GM19043 (cell line): ENCODE measurements around the gene OR2B2.
"Not testable (repeated sequence)": the region's sequence is repeated elsewhere in the genome, so short reads cannot be mapped to it uniquely, and the experiment has no call there.

Source experiments
- ATAC-seq: cut with Tn5 transposase; IDR thresholded peaks from one replicate; pipeline ENCODE4 v1.9.1; 2021; ENCODE audit warnings: low read depth; ENCODE audit not compliant: unreplicated experiment

The OR2B2 gene

DNA sequence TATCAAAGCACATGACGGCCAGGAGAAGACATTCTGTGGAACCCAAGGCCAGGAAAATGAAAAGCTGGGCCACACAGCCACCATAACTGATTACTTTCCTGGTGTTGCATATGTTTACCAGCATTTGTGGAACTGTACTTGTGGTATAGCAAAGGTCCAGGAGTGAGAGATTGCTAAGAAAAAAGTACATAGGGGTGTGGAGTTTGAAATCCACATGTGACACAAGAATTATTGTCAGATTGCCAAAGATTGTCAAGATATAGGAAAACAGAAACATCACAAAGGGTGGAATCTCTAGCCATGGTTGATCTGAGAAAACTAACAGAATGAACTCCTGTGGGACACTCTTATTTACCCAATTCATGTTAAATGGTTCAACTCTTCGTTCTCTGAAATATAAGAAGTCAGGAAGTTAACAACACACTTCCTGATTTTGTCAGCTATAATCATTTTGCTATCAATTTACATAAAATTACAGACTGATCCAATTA lies at the start of gene OR2B2:
TSS of gene OR2B2 (minus strand) at position 441 of the 491 bp plus-strand sequence. CDS start at position 364, 77 bp downstream.
- ATAC-seq, result no peak

DNA sequence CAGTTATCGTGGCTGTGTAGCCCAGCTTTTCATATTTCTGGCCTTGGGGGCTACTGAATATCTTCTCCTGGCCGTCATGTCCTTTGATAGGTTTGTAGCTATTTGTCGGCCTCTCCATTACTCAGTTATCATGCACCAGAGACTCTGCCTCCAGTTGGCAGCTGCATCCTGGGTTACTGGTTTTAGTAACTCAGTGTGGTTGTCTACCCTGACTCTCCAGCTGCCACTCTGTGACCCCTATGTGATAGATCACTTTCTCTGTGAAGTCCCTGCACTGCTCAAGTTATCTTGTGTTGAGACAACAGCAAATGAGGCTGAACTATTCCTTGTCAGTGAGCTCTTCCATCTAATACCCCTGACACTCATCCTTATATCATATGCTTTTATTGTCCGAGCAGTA lies 45.3 kb upstream of the OR2B2 start:
- ATAC-seq, result no peak

DNA sequence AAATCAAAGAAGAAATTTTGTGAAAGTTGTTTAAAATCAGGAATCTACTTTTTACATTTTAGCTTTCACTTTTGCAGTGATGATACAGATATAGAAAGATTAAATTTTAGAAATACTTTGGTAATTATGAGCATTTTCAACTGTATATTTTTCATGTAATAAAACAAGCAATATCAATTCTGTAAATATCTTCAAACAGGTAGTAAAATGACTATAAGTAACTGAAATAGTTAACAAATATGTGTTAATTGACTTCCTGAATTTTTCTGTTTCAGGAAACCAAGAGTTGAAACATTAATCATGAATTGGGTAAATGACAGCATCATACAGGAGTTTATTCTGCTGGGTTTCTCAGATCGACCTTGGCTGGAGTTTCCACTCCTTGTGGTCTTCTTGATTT lies 44.7 kb upstream of the OR2B2 start, which contains the start of gene OR2B6:
TSS of gene OR2B6 (plus strand) at position 301 of the 400 bp plus-strand sequence. CDS start at position 301, 0 bp downstream.
- no peak for ATAC-seq

DNA sequence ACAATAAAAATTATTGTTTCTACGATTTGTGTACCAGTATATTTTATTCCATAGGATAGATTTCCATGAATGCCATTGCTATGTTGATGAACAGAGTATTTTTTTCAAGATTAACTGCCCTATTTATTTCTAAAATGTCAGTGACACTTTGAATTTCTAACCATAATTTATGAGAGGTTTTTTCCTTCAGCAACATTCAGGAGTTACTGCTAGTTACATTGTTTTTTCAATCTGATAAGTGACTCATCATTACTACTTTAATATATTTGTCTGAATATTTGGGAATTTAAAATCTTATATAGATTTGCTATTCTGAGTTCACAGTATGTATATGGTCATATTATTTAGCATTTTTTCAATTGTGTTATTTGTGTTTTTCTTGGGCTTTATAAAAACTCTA lies 38.8 kb upstream of the OR2B2 start:
- ATAC-seq, result no peak

DNA sequence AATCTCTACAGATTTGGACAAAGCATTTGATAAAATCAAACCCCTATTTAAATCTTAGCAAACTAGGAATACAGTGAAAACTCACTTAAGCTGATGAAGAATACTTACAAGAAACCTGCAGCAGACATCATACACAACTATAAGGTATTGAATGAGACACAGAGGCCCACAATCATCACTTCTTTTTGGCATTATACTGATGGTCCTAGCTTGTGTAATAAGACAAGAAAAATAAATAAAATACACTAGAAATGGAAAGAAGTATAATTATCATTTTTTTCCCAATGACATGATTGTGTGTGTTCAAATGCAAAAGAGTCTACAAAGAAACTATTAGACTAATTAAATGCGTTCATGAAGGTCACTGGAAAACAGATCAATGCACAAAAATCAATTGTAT lies 36.0 kb upstream of the OR2B2 start:
- no peak for ATAC-seq

DNA sequence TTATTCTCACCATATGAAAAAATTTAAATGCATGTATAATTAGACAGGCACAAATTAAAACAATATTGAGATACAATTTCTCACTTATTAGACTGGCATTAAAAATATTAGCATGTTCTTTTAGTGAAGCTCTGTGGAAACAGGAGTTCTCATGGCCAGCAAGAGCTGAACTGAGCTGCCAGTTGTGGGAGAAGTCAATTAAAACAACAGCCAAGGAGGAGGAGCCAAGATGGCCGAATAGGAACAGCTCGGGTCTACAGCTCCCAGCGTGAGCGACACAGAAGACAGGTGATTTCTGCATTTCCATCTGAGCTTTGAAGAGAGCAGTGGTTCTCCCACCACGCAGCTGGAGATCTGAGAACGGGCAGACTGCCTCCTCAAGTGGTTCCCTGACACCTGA lies 30.9 kb upstream of the OR2B2 start:
- ATAC-seq, result not testable (repeated sequence)

DNA sequence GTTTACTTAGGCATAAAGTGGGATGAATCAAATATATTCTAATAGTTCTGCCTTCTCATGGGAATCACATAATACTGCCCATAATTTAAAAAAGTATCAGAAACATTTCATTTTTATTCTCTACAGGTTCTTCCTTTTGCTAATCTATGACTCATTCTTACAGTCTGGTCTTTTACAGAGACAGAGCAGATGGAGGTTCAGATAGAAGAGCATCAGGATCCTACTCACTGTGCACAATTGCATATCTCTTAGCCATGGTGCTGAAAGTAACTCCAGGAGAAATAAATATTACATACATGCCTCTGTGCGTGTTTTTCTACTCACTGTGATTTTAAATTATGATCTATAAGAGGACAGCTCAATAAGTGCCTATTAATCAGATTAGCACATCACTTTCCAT lies 28.6 kb upstream of the OR2B2 start:
- ATAC-seq, result no peak

DNA sequence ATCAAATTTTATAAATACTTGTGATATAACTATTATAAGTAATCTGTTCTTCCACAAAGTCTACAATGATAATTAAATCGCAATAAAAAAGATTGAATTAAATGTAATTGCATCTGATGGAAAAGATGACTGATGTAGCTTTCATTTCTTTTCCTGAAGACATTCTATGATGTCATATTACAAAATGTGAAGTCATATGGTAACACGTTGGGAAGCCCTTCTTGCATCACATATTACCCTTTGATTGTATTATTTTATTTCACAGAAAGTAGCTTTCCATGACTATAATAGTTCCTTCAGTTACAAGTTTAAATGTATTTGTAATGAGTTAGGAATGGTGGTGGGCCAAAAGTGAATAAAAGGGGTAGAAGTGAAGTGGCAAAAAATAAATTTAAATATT lies 19.0 kb upstream of the OR2B2 start:
- ATAC-seq, result no peak

DNA sequence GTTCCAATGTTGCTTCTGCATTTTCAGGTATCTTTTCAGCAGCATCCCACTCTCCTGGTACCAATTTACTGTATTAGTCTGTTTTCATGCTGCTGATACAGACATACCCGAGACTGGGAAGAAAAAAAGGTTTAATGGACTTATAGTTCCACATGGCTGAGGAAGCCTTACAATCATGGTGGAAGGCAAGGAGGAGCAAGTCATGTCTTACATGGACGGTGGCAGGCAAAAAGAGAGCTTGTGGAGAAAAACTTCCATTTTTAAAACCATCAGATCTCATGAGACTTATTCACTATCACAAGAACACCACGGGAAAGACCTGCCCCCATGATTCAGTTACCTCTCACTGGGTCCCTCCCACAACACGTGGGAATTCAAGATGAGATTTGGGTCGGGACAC lies 17.7 kb upstream of the OR2B2 start:
- not testable (repeated sequence) for ATAC-seq

DNA sequence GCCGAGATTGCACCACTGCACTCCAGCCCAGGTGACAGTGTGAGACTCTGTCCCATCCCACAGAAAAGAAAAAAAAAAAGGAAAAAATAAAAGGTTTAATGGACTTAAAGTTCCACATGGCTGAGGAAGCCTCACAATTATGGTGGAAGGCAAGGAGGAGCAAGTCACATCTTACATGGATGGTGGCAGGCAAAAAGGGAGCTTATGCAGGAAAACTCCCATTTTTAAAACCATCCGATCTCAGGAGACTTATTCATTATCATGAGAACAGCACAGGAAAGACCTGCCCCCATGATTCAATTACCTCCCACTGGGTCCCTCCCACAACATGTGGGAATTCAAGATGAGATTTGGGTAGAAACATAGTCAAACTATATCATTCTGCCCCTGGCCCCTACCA lies 15.8 kb upstream of the OR2B2 start:
- ATAC-seq, result not testable (repeated sequence)

DNA sequence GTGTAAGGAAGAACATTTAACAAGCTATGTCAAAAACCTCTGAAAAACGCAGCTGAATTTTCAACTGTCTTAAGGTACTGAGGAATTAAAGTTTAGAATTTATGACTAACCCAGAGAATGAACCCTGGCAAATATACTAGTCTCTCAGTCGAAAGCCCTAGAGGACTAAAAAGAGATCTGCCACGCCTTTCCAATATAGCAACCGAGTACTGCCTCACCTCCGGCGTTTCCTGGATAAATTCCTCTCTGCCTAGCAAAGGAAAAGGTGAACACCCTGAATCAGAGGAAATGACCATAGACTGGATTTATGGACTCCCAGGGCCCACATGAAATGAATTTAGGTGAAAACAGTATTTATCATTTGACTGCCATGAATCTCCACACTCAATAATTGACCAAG lies 12.0 kb upstream of the OR2B2 start:
- ATAC-seq, result no peak

DNA sequence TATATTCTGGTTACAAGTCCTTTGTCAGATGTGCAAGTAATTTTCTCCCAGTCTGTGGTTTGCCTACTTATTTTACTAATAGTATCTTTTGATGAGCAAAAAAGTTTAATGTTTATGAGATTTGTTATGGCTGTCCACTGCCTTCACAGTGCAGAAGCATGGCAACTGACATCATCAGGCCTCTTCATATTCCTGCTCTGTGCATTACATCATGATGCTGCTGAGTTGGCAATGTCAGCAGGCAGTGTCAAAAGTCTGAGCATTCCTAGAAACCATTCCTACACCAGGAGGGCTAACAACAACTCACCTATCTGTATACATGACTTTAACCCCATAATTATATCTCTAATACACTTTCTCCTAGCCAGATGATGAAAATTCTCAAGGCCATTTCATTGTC lies 10.8 kb upstream of the OR2B2 start:
- no peak for ATAC-seq

DNA sequence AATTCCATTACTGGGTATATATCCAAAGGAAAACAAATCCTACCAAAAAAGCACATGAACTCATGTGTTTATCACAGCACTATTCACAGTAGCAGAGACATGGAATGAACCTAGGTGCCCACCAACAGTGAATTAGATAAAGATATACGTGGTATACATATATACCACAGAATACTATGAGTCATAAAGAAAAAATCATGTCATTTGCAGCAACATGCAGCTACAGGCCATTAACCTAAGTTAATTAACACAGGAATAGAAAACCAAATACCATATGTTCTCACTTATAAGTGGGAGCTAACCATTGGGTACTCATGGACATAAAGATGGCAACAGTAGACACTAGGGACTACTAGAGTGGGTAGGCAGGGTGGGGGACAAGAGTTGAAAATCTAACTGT lies 4.2 kb downstream of the OR2B2 start:
- ATAC-seq, result no peak

DNA sequence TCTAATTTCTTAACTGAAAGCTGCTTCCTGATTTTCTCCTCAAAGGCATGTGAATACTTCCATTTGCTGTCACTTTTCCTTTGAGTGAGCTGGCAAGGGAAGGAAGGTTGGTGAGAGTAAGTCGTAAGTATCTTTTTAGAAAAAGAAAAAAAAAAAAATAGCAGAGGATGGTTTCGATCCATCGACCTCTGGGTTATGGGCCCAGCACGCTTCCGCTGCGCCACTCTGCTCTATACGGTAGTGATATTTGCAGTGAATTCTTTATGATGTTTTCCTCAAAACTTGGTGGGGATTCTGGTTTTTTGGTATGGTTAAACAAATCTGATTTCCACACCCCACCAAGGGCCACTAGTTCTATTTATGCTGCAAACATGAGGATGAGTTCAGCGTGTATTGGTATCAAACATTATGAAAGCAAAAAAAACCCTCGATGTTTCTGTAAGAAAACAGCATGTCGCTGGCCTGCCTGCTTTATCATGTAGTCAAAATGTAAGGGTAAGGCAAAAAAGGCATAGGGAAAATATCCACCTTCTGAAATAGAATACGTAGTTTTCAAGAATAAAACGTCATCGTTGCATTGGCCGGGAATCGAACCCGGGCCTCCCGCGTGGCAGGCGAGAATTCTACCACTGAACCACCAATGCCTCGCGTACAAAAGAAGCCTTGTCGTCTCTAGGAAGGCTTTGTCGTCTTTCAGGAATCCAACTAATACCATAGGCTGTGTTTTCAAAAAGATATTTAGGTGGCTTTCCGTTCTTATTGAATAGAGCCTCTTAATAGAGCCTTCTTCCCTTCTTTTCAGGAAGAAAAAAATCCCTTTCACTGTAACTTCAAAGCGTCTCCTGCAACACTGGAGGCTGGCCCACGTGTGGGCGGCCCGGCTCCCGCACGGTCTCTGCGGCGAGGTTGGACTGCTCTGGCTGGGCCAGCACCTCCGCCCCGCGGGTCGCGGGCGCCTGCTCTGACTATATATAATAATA lies 9.6 kb downstream of the OR2B2 start:
- peak; percentile 60 for ATAC-seq

DNA sequence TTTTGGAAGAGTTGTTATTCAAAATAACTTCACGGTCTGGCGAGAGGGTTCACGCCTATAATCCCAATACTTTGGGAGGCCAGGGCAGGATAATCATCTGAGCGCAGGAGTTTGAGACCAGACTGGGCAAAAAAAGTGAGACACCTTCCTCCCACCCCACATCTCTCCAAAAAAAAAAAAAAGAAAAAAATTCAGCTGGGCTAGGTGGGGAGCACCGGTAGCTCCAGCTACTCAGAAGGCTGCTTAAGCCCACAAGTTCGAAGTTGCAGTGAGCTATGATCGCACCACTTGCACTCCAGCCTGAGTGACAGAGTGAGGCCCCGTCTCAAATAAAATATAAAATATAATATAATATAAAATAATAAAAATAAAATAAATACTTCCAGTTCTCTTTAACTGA lies 10.4 kb downstream of the OR2B2 start:
- ATAC-seq, result no peak

DNA sequence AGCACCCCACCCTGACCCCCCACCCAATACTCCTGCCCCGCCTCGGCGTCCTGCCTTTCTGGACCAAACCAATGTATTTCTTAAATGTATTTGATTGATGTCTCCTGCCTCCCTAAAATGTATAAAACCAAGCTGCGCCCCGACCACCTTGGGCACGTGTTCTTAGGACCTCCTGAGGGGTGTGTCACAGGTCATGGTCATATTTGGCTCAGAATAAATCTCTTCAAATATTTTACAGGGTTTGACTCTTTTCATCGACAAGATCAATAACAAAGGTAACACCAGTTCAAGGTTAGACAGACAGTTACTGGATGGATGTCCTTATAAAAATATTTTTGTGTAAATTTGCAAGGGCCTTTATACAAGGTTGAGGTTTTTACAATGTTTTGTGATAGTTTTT lies 12.0 kb downstream of the OR2B2 start:
- ATAC-seq, result not testable (repeated sequence)

DNA sequence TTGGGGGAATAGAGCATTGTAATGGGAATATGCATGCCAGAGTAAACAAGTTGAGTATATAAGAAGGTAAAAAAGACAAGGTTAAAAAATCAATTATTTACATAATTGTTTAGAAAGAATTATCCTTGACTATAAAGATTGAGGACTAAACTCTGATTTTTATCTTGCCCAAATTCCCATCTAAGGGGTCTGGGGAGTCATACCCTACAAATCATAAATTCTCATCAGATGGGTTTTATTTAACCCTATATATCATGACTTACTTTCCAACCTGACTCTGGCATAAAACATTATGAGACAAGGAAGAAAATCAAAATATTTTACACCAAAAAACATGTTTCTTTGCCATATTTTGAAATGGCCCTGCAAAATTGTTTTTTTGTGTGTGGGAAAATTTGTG lies 12.7 kb downstream of the OR2B2 start:
- no peak for ATAC-seq

DNA sequence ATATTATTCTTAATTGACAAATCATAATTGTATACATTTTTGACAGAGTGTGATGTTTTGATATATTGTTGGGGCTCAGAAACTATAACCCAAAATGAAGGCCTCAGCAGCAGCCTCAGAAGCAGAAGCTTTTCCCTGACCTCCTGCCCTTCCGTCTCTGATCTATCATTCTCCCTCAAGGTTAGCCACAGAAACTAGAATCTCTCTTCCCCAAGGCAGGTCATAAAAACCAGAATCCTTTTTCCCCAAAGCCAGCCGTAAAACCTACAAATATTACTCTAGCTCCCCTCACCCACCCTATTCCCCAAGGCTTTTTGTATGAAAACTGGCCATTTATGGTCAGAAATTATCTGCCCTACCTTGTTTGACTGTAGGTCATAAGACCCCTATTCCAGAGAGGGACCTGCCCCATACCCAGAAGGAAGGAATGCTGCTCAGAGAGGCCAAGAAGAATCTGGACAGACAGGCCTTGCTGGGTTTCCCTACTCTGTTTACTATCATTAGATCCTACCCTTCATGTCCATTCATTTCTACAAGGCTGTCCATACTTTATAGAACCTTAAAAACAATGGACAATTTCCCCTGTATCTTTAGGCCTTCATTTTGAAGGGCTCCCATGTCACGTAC lies 14.5 kb downstream of the OR2B2 start:
- ATAC-seq, result no peak

DNA sequence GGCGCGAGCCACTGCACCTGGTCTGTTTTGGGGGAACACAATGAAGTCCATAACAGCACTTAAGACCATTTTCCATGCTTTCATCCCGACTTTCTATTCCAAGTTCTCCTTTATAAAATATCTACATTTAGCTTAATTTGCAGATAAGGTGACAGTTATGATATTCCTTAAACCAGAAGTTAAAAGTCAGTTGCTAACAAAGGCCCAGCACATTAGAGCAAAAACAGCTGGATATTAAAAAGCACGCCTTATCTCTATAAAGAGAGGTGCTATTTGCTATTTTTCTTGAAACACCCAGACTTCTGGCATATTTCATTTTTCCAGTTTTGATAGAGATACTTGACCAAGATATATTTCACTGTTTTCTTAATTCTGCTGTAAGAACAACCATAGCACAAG lies 15.8 kb downstream of the OR2B2 start:
- no peak for ATAC-seq

DNA sequence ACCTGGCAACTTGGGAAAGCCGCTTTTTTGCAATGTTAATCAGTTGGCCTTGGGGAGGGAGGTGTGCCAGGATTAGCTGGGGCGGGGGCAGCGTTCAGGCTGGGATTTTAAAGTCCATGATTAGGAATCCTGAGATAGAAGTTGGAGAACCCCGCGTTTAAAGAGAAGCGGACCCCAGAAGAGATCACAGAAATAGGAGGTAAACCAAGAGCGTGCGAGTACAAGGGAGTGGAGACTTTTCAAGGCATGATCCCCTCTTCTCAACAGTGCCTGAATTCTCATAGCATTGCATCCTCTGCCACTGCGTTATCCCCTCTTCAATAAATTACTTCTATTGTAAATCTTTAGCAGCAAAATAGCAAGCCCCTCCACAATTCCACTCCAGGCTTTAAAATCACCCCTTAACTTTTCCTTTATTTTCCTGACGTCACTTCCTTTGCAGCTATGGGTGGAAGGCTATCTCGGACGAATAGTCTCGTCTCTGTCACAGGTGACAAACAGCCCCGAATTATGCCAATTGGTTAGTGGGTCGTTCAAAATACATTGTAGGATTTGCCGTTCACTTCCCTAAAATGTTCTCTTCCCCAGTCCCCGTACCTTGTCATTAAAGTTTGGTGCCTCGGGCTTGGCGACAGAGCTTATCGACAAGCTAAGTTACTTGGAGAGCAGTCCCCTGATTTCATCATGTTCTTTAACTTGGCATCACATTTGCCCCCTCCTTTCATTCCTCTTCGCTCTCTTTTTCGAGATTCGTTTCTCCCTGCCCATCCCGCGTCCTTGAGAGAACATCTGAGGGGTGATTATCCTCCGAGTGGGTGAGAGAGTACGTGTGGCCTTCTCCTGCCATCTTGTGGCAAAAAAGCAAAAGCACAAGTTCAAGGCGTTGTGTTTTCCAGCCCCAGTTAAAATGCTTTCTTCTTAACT lies 17.1 kb downstream of the OR2B2 start:
- ATAC-seq, result no peak
